ENCODE results near the gene MTR. TPM values are rescaled to one million over a fixed set of nuclear protein-coding genes. Genes with fewer than 3 reads are reported as not detected.

Gene MTR
- total and polyA plus RNA-seq, 12 donors: 5.2 to 100 (median 65.4) TPM

- no peaks in the 10 kb centered on the region for H3K27me3 ChIP-seq
- 31 to 52% methylated on average over 5 of the region's 5 CpGs for WGBS, 2 donors
- intact Hi-C loops (cut with DNase I): loop anchor here in 1 of 10 donors (10.0 kb wide), 1 partner anchor 631 kb away; no protein-coding TSS in a partner anchor
- peak in 3 of 9 donors; percentile 25 to 34 (median 29) for TF ChIP-seq CTCF (IDR thresholded peaks at IDR 0.05)
- H3K4me1 ChIP-seq: peaks cover 0 to 42% (median 8%) of the 10 kb centered on the region in 9 donors
- ATAC-seq (peak; percentile 18 to 73 (median 57)), DNase-seq (no peak)
- H3K4me3 ChIP-seq: no peak overlapping the region
- no peaks in the 10 kb centered on the region for H3K9me3 ChIP-seq
- peaks cover 0 to 81% (median 16%) of the 10 kb centered on the region in 9 donors for H3K36me3 ChIP-seq
- peak overlapping the region in 7 of 10 donors; percentile 6 to 70 (median 50) for H3K27ac ChIP-seq
These were observed 41.6 kb upstream of the MTR start for GRCh38 chr1:236753516-236753915.

GRCh38 chr1:236753964-236754363 lies 41.1 kb upstream of the MTR start:
- peak; percentile 41 to 53 for DNase-seq

GRCh38 chr1:236754525-236755210 lies 40.4 kb upstream of the MTR start:
- Histone ChIP-seq H3K36me3 (peaks cover 0 to 81% (median 9%) of the 10 kb centered on the region in 9 donors), H3K27ac (peak overlapping the region in 8 of 10 donors; percentile 6 to 70 (median 47)), H3K4me1 (peaks cover 0 to 43% (median 17%) of the 10 kb centered on the region in 9 donors), H3K9me3 (no peaks in the 10 kb centered on the region), H3K27me3 (no peaks in the 10 kb centered on the region), H3K4me3 (no peak overlapping the region)
- WGBS, 2 donors: 56 to 68% methylated on average over 18 of the region's 18 CpGs
- TF ChIP-seq CTCF (IDR thresholded peaks at IDR 0.05): no peak
- intact Hi-C loops (cut with DNase I): loop anchor here in 1 of 10 donors (10.0 kb wide), 1 partner anchor 630 kb away; no protein-coding TSS in a partner anchor
- ATAC-seq (peak in 3 of 8 donors; percentile 15 to 39 (median 16)), DNase-seq (no peak)

More at GRCh38 chr1:236753964-236754363, 41.1 kb upstream of the MTR start:
- peak; percentile 55 to 89 (median 74) for ATAC-seq
- H3K9me3 ChIP-seq: no peaks in the 10 kb centered on the region
- H3K27ac ChIP-seq: peak overlapping the region in 7 of 10 donors; percentile 6 to 70 (median 50)
- 39 to 60% methylated on average over 14 of the region's 14 CpGs for WGBS, 2 donors
- H3K4me3 ChIP-seq: no peak overlapping the region
- H3K4me1 ChIP-seq: peaks cover 0 to 42% (median 12%) of the 10 kb centered on the region in 9 donors
- TF ChIP-seq CTCF (IDR thresholded peaks at IDR 0.05): no peak
- intact Hi-C loops (cut with DNase I): loop anchor here in 1 of 10 donors (10.0 kb wide), 1 partner anchor 631 kb away; no protein-coding TSS in a partner anchor
- no peaks in the 10 kb centered on the region for H3K27me3 ChIP-seq
- H3K36me3 ChIP-seq: peaks cover 0 to 81% (median 12%) of the 10 kb centered on the region in 9 donors

GRCh38 chr1:236757640-236758039 lies 37.5 kb upstream of the MTR start:
- Histone ChIP-seq H3K27ac (no peak overlapping the region), H3K9me3 (no peaks in the 10 kb centered on the region), H3K4me3 (no peak overlapping the region), H3K27me3 (no peaks in the 10 kb centered on the region), H3K4me1 (peaks cover 0 to 41% (median 8%) of the 10 kb centered on the region in 9 donors), H3K36me3 (peaks cover 0 to 81% (median 16%) of the 10 kb centered on the region in 9 donors)
- TF ChIP-seq CTCF (IDR thresholded peaks at IDR 0.05): no peak
- ATAC-seq (no peak), DNase-seq (no peak)
- intact Hi-C loops (cut with DNase I): loop anchor here in 1 of 10 donors (10.0 kb wide), 1 partner anchor 627 kb away; no protein-coding TSS in a partner anchor
- 76 to 80% methylated on average over 2 of the region's 2 CpGs for WGBS, 2 donors

Measured in heart right ventricle (tissue), 16 donors.